SK-N-SH treated with all-trans-retinoic acid at 6 μM for 48 hours (cell line): ENCODE measurements around the gene RASGEF1C.

Experiments
- ATAC-seq: fragments of 200-7000 bp; cut with Tn5 transposase; 3 replicates; pipeline ENCODE4 v1.9.1; 2020; ENCODE audit warnings: mild to moderate bottlenecking, moderate library complexity
- BACH2 ChIP-seq: fragments of 250-450 bp; sonication (Bioruptor Pico); IDR thresholded peaks from 2 replicates; pipeline ENCODE4 v1.9.0; 2021; ENCODE audit warnings: mild to moderate bottlenecking, borderline replicate concordance
- CSDC2 ChIP-seq: fragments of 250-450 bp; sonication (Bioruptor Pico); IDR thresholded peaks from 2 replicates; pipeline ENCODE4 v1.5.0; 2020; ENCODE audit warnings: mild to moderate bottlenecking, moderate library complexity
- ESRRG ChIP-seq: fragments of 250-450 bp; sonication (Bioruptor Pico); IDR thresholded peaks from 2 replicates; pipeline ENCODE4 v1.6.1; 2021; ENCODE audit warnings: mild to moderate bottlenecking
- GLIS3 ChIP-seq: fragments of 250-450 bp; sonication (Bioruptor Pico); IDR thresholded peaks from 2 replicates; pipeline ENCODE4 v1.5.0; 2020; ENCODE audit warnings: mild to moderate bottlenecking, moderate library complexity
- ISL1 ChIP-seq: fragments of 250-450 bp; sonication (Bioruptor Pico); IDR thresholded peaks from 2 replicates; pipeline ENCODE4 v2.1.2; 2022; ENCODE audit warnings: mild to moderate bottlenecking, moderate library complexity
- OSR1 ChIP-seq: fragments of 250-450 bp; sonication (Bioruptor Pico); IDR thresholded peaks from 2 replicates; pipeline ENCODE4 v1.8.0; 2022; ENCODE audit warnings: moderate library complexity, mild to moderate bottlenecking, inconsistent platforms
- PPARA ChIP-seq: fragments of 250-450 bp; sonication (Bioruptor Pico); IDR thresholded peaks from 2 replicates; pipeline ENCODE4 v1.5.0; 2020; ENCODE audit warnings: mild to moderate bottlenecking, borderline replicate concordance
- RARB ChIP-seq: fragments of 250-450 bp; sonication (Bioruptor Pico); IDR thresholded peaks from 2 replicates; pipeline ENCODE4 v1.8.0; 2021; ENCODE audit warnings: mild to moderate bottlenecking, moderate library complexity
- SNAI2 ChIP-seq: fragments of 250-450 bp; sonication (Bioruptor Pico); IDR thresholded peaks from 2 replicates; pipeline ENCODE4 v1.5.0; 2020; ENCODE audit warnings: mild to moderate bottlenecking, moderate library complexity
- TCF4 ChIP-seq: fragments of 250-450 bp; sonication (Bioruptor Pico); IDR thresholded peaks from 2 replicates; pipeline ENCODE4 v1.8.0; 2021; ENCODE audit warnings: mild to moderate bottlenecking, moderate library complexity, borderline replicate concordance
- TOX ChIP-seq: fragments of 250-450 bp; sonication (Bioruptor Pico); IDR thresholded peaks from 2 replicates; pipeline ENCODE4 v1.8.0; 2021; ENCODE audit warnings: mild to moderate bottlenecking, moderate library complexity, borderline replicate concordance
- ZC3H10 ChIP-seq: fragments of 250-450 bp; sonication (Bioruptor Pico); IDR thresholded peaks from 2 replicates; pipeline ENCODE4 v1.5.1; 2021; ENCODE audit warnings: mild to moderate bottlenecking, moderate library complexity
- ZFP30 ChIP-seq: fragments of 450-650 bp; formaldehyde crosslinking; IDR thresholded peaks from 2 replicates; pipeline ENCODE4 v1.5.0; 2022; ENCODE audit warnings: mild to moderate bottlenecking, moderate library complexity
- ZNF565 ChIP-seq: fragments of 450-650 bp; formaldehyde crosslinking; conservative IDR thresholded peaks from 2 replicates; pipeline ENCODE4 v1.5.0; 2020; ENCODE audit warnings: low read depth, mild to moderate bottlenecking, moderate library complexity
- ZNF8 ChIP-seq: fragments of 450-650 bp; formaldehyde crosslinking; IDR thresholded peaks from 2 replicates; pipeline ENCODE4 v1.5.0; 2020; ENCODE audit warnings: mild to moderate bottlenecking, moderate library complexity
- TF ChIP-seq, protein P1 (sequence below): fragments of 250-450 bp; sonication (Bioruptor Pico); IDR thresholded peaks from 2 replicates; pipeline ENCODE4 v1.8.0; 2020; ENCODE audit warnings: mild to moderate bottlenecking, moderate library complexity, borderline replicate concordance
- TF ChIP-seq, protein P2 (sequence below): fragments of 250-450 bp; sonication (Bioruptor Pico); IDR thresholded peaks from 2 replicates; pipeline ENCODE4 v1.5.1; 2021; ENCODE audit warnings: mild to moderate bottlenecking, moderate library complexity
- TF ChIP-seq, protein P3 (sequence below): fragments of 250-450 bp; sonication (Bioruptor Pico); IDR thresholded peaks from 2 replicates; pipeline ENCODE4 v1.5.0; 2020; ENCODE audit warnings: mild to moderate bottlenecking, moderate library complexity
- TF ChIP-seq, protein P4 (sequence below): fragments of 250-450 bp; sonication (Bioruptor Pico); IDR thresholded peaks from 2 replicates; pipeline ENCODE4 v1.8.0; 2021; ENCODE audit warnings: low read depth, mild to moderate bottlenecking, moderate library complexity, borderline replicate concordance

RASGEF1C gene

DNA sequence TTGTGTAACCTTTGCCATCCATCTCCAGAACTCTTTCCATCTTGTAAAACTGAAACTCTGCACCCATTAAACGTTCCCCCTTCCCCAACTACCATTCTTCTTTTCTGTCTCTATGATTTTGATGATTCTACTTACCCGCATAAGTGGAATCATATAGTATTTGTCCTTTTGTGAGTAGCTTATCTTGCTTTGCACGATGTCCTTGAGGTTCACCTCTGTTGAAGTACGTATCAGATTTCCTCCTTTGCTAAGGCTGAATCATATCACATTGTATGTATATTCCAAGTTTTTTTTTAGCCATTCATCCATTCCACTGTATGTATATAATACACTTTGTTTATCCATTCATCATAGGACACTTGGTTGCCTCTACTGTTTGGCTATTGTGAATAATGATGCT is 134.5 kb downstream of the RASGEF1C start (continued):
- TF ChIP-seq, protein P1, sequence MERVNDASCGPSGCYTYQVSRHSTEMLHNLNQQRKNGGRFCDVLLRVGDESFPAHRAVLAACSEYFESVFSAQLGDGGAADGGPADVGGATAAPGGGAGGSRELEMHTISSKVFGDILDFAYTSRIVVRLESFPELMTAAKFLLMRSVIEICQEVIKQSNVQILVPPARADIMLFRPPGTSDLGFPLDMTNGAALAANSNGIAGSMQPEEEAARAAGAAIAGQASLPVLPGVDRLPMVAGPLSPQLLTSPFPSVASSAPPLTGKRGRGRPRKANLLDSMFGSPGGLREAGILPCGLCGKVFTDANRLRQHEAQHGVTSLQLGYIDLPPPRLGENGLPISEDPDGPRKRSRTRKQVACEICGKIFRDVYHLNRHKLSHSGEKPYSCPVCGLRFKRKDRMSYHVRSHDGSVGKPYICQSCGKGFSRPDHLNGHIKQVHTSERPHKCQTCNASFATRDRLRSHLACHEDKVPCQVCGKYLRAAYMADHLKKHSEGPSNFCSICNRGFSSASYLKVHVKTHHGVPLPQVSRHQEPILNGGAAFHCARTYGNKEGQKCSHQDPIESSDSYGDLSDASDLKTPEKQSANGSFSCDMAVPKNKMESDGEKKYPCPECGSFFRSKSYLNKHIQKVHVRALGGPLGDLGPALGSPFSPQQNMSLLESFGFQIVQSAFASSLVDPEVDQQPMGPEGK (CRISPR knock-in tag), result no peak
- TF ChIP-seq ZNF565 (no peak), BACH2 (CRISPR knock-in tag) (no peak), CSDC2 (CRISPR knock-in tag) (no peak), ZC3H10 (CRISPR knock-in tag) (no peak)

DNA sequence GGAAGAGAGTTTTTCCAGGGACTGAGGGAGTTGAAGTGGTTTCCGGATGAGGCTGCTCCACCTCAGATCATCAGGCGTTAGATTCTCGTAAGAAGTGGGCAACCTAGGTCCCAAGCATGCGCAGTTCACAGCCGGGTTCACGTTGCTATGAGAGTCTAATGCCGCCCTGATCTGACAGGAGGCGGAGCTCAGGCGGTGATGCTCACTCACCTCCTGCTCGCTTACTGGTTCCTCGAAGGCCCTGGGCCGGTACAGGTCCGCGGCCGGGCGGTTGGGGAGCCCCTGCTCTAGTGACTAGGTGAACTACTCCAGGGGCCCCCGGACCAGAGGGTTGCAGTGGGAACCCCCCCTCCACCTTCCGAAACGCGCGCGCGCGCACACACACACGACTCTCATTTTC is 136.5 kb downstream of the RASGEF1C start:
- TF ChIP-seq TCF4 (CRISPR knock-in tag) (no peak), PPARA (CRISPR knock-in tag) (no peak), BACH2 (CRISPR knock-in tag) (no peak), ZNF565 (no peak), SNAI2 (CRISPR knock-in tag) (no peak), RARB (no peak), ZNF8 (CRISPR knock-in tag) (no peak), GLIS3 (CRISPR knock-in tag) (no peak), ISL1 (CRISPR knock-in tag) (no peak), CSDC2 (CRISPR knock-in tag) (no peak), ZFP30 (CRISPR knock-in tag) (no peak), ESRRG (CRISPR knock-in tag) (no peak), TOX (CRISPR knock-in tag) (no peak), ZC3H10 (CRISPR knock-in tag) (no peak)
- TF ChIP-seq, protein P1 (CRISPR knock-in tag), result no peak
- TF ChIP-seq, protein P2, sequence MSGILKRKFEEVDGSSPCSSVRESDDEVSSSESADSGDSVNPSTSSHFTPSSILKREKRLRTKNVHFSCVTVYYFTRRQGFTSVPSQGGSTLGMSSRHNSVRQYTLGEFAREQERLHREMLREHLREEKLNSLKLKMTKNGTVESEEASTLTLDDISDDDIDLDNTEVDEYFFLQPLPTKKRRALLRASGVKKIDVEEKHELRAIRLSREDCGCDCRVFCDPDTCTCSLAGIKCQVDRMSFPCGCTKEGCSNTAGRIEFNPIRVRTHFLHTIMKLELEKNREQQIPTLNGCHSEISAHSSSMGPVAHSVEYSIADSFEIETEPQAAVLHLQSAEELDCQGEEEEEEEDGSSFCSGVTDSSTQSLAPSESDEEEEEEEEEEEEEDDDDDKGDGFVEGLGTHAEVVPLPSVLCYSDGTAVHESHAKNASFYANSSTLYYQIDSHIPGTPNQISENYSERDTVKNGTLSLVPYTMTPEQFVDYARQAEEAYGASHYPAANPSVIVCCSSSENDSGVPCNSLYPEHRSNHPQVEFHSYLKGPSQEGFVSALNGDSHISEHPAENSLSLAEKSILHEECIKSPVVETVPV (CRISPR knock-in tag), result no peak
- TF ChIP-seq, protein P3, sequence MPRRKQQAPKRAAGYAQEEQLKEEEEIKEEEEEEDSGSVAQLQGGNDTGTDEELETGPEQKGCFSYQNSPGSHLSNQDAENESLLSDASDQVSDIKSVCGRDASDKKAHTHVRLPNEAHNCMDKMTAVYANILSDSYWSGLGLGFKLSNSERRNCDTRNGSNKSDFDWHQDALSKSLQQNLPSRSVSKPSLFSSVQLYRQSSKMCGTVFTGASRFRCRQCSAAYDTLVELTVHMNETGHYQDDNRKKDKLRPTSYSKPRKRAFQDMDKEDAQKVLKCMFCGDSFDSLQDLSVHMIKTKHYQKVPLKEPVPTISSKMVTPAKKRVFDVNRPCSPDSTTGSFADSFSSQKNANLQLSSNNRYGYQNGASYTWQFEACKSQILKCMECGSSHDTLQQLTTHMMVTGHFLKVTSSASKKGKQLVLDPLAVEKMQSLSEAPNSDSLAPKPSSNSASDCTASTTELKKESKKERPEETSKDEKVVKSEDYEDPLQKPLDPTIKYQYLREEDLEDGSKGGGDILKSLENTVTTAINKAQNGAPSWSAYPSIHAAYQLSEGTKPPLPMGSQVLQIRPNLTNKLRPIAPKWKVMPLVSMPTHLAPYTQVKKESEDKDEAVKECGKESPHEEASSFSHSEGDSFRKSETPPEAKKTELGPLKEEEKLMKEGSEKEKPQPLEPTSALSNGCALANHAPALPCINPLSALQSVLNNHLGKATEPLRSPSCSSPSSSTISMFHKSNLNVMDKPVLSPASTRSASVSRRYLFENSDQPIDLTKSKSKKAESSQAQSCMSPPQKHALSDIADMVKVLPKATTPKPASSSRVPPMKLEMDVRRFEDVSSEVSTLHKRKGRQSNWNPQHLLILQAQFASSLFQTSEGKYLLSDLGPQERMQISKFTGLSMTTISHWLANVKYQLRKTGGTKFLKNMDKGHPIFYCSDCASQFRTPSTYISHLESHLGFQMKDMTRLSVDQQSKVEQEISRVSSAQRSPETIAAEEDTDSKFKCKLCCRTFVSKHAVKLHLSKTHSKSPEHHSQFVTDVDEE (CRISPR knock-in tag), result no peak
- TF ChIP-seq, protein P4, sequence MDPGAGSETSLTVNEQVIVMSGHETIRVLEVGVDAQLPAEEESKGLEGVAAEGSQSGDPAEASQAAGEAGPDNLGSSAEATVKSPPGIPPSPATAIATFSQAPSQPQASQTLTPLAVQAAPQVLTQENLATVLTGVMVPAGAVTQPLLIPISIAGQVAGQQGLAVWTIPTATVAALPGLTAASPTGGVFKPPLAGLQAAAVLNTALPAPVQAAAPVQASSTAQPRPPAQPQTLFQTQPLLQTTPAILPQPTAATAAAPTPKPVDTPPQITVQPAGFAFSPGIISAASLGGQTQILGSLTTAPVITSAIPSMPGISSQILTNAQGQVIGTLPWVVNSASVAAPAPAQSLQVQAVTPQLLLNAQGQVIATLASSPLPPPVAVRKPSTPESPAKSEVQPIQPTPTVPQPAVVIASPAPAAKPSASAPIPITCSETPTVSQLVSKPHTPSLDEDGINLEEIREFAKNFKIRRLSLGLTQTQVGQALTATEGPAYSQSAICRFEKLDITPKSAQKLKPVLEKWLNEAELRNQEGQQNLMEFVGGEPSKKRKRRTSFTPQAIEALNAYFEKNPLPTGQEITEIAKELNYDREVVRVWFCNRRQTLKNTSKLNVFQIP, result no peak
- no peak for ATAC-seq

DNA sequence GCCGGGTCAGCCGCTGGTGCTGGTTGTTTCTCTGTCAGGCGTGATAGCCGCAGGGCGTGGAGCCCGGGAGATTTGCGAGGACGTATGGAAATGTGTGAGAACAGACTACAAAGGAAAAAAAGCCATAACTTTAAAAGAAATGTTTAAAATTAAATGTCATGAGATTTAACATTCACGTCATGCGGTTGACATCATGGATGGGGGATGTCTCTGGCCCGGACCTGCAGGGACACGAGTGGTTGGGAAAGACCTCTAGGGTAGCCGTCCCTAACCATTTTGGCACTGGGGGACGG is 136.8 kb downstream of the RASGEF1C start:
- ATAC-seq, result no peak
- TF ChIP-seq ZC3H10 (CRISPR knock-in tag), result no peak
- TF ChIP-seq BACH2 (CRISPR knock-in tag), result 0 out of 2 replicates have a peak, but pooled peaks have one; percentile 5
- TF ChIP-seq RARB, result no peak
- TF ChIP-seq OSR1 (CRISPR knock-in tag), result no peak
- TF ChIP-seq, all 23 proteins: peak for 1
